ENCODE measurements around the gene ENOSF1. TPM values are rescaled to one million over a fixed set of nuclear protein-coding genes. Genes with fewer than 3 reads are reported as not detected.

The ENOSF1 gene, protein sequence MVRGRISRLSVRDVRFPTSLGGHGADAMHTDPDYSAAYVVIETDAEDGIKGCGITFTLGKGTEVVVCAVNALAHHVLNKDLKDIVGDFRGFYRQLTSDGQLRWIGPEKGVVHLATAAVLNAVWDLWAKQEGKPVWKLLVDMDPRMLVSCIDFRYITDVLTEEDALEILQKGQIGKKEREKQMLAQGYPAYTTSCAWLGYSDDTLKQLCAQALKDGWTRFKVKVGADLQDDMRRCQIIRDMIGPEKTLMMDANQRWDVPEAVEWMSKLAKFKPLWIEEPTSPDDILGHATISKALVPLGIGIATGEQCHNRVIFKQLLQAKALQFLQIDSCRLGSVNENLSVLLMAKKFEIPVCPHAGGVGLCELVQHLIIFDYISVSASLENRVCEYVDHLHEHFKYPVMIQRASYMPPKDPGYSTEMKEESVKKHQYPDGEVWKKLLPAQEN
- total RNA-seq: 23.6 and 31.5 TPM in 2 replicates

DNA sequence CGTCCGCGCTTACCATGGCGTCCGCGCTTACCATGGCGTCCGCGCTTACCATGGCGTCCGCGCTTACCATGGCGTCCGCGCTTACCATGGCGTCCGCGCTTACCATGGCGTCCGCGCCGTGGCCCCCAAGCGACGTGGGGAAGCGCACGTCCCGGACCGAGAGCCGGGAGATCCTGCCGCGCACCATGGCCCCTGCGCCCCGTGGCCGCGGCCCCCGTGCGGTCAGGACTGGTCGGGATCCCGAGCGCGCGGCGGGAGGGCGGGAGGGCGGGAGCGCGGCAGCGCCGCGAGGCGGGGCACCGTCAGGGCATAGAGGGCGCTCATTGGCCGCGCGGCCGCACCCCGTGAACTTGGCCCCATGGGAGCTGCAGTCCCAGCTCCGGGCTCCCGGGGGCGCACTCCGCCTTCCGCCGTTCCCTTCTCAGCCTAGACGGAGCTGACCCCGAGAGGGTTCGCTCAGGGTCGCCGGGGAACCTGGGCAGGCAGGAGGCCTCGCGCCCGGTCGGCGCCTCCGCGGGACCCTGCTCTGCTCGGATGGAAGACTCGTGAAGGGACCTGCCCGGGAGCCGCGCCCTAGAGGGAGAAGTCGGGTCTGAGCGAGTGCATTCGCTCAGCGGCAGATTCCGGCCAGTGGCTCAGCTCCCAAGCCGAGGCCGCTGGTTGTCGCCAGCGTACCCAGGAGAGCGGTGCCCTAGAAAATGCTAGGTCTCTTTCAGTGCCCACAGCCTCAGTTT, at the start of gene ENOSF1:
Gene ENOSF1 (minus strand): TSS at position 230 of the 734 bp plus-strand sequence. CDS start 43 bp downstream, at position 187.

DNA sequence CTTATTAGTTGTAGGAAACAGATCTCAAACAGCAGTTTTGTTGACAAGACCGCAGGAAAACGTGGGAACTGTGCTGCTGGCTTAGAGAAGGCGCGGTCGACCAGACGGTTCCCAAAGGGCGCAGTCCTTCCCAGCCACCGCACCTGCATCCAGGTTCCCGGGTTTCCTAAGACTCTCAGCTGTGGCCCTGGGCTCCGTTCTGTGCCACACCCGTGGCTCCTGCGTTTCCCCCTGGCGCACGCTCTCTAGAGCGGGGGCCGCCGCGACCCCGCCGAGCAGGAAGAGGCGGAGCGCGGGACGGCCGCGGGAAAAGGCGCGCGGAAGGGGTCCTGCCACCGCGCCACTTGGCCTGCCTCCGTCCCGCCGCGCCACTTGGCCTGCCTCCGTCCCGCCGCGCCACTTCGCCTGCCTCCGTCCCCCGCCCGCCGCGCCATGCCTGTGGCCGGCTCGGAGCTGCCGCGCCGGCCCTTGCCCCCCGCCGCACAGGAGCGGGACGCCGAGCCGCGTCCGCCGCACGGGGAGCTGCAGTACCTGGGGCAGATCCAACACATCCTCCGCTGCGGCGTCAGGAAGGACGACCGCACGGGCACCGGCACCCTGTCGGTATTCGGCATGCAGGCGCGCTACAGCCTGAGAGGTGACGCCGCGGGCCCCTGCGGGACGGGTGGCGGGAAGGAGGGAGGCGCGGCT, 55.0 kb downstream of the ENOSF1 start, which contains the start of gene TYMS:
Gene TYMS (plus strand): TSS at position 343 of the 690 bp plus-strand sequence. CDS start 90 bp downstream, at position 433.

Other genes with a start within 250 kb of the ENOSF1 start
- not detected in 2 replicates for gene COLEC12, start 211.9 kb downstream of the ENOSF1 start, total RNA-seq
- not detected in 2 replicates for gene CETN1, start 132.2 kb downstream of the ENOSF1 start, total RNA-seq
- gene CLUL1, start 115.6 kb downstream of the ENOSF1 start, total RNA-seq: under 0.01 and 0.50 TPM in 2 replicates
- gene TYMS, start 55.0 kb downstream of the ENOSF1 start, total RNA-seq: 6.8 and 6.9 TPM in 2 replicates
- 162 and 241 TPM in 2 replicates for gene YES1, start 99.6 kb upstream of the ENOSF1 start, total RNA-seq
- not detected in 2 replicates for gene ADCYAP1, start 192.2 kb upstream of the ENOSF1 start, total RNA-seq